RWPE1 (cell line): ENCODE results near the gene GABRB2.

Experiments
- CTCF ChIA-PET: fragments of 350-600 bp; sonication (Branson Sonifier 250); formaldehyde crosslinking; extraction: SDS; loops from one replicate; lab custom pipeline; 2021; lab: Yijun Ruan, JAX
- POLR2A ChIA-PET: fragments of 400-600 bp; formaldehyde crosslinking; extraction: SDS; loops from one replicate; lab custom pipeline; 2020; ENCODE audit warnings: antibody characterized with exemption; ENCODE audit not compliant: low non-redundant PET; lab: Yijun Ruan, JAX
- DNase-seq: peaks from one replicate; pipeline ENCODE4 v3.0.0; 2012; ENCODE audit warnings: low spot score
- H3K27ac ChIP-seq: fragments of 450-650 bp; 2 replicates; pipeline ENCODE4 v1.5.1; 2017
- CTCF ChIP-seq: fragments of 450-650 bp; conservative IDR thresholded peaks from 2 replicates; pipeline ENCODE4 v1.5.1; 2017; ENCODE audit warnings: low read depth, mild to moderate bottlenecking

The GABRB2 gene

GRCh38 chr5:161549106-161549505 is 2.6 kb upstream of the GABRB2 start:
- DNase-seq, result no peak
- no peak overlapping the region for H3K27ac ChIP-seq
- POLR2A ChIA-PET, result no interaction called here
- no peak for TF ChIP-seq CTCF
- CTCF ChIA-PET, result interaction anchor here (0.6 kb wide), 1 partner anchor 898 kb away, joined by 3 read pairs; no protein-coding TSS in a partner anchor

DNA sequence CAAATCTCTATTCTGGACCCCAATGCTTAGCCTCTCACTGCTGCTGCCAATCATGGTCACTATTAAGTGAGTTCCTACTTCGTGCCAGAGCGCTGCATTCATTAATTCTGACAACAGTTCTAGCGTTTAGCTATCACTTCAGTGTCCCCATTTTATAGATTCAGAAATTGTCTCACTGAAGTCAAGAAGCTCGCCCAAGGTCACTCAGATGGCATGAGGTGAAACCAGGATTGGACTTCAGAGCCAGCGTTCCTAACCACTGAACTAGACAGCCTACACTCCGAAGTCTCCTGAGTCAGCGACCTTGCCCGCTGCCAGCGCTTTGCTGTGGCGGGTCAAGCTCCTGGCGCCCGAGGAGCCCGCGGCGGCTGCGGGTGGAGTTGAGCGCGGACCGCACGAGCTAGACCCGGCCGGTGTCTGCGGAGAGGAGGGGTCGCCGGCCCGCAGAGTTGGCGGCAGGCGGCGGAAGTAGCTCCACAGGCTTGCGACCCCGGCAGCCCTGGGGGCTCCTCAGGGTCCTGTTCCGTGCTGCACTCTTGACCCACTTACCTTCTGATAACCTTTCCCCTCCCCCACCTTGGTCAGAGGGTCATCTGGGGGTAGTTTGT is 2.1 kb upstream of the GABRB2 start:
- no peak for TF ChIP-seq CTCF
- no peak for DNase-seq
- CTCF ChIA-PET, result interaction anchor here (0.6 kb wide), 1 partner anchor 898 kb away, joined by 3 read pairs; no protein-coding TSS in a partner anchor

GRCh38 chr5:161547738-161548486 is 1.4 kb upstream of the GABRB2 start:
- ChIA-PET POLR2A (no interaction called here), CTCF (interaction anchor here (0.7 kb wide), 1 partner anchor 866 kb away, joined by 3 read pairs; no protein-coding TSS in a partner anchor)
- H3K27ac ChIP-seq, result no peak overlapping the region
- no peak for TF ChIP-seq CTCF
- DNase-seq, result no peak

More for the DNA sequence above, 2.1 kb upstream of the GABRB2 start:
- POLR2A ChIA-PET, result no interaction called here
- H3K27ac ChIP-seq, result no peak overlapping the region

GRCh38 chr5:161547406-161547737 is 847 bp upstream of the GABRB2 start:
- no peak for TF ChIP-seq CTCF
- no peak overlapping the region for H3K27ac ChIP-seq
- DNase-seq, result no peak
- POLR2A ChIA-PET, result no interaction called here
- CTCF ChIA-PET, result no interaction called here

DNA sequence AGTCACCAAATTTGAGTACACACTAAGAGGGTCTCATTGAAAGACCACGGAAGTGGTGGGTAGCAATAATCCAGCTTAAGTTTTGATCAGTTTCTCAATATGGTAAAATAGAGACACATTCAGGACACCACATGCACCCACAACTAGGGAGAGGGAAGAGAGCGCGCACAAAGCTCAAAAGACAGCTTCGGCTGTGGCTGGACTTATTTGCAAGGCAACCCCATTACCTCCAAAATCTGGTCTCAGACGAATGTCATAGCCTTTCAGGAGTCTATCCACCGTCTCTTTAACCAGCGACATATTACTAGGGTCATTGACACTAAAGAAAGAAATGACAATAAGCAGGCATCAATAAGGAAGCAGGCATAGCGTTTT is 443 bp downstream of the GABRB2 start:
- H3K27ac ChIP-seq, result no peak overlapping the region
- CTCF ChIA-PET, result no interaction called here
- DNase-seq, result no peak
- TF ChIP-seq CTCF, result no peak
- POLR2A ChIA-PET, result no interaction called here

DNA sequence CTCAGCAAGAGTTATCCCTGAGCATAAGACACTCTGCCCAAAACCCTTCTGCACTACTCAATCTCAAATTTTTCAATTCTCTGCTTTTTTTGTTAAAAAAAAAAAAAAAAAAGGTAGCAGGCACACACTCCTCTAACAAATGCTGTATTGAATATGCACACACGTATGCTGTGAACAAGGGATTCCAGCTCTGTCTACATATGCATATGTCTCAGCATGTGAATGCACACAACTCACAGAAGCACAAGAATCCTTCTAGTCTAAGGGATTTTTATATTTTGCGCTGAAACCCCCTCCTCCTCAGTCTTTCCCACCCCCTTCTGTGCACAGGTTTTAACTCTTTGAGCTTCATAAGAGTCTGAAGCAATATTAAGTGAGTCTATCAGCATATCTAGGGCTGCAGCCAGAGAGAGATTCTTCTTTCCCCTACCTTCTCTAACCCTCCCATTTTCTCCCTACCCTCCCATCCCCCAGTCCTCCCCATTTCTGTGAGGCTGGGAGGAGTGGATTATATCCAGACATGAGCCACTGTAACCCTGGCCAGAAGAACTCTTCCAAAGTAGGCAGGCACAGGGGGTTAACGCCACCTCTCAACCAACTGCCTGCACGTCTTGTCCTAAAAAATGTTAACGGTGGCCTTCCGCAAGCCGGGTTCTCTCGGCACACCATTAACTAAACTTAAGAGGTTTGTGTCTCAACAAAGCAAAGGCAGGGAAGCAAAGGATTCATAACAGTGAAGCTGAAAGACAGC is 1.0 kb downstream of the GABRB2 start:
- POLR2A ChIA-PET, result no interaction called here
- CTCF ChIA-PET, result interaction anchor here (0.6 to 0.7 kb wide), 2 partner anchors 235 to 421 kb away, joined by 3 to 5 read pairs; no protein-coding TSS in a partner anchor
- H3K27ac ChIP-seq, result no peak overlapping the region
- no peak for DNase-seq
- TF ChIP-seq CTCF, result no peak
